Suppressor macrophage treated with lipopolysaccharide for 4 hours (primary cell): ENCODE data around the gene STK32C.

ENCODE experiments used
- DNase-seq: peaks from one replicate; pipeline ENCODE4 v3.0.0-alpha.2; 2020

STK32C gene

GRCh38 chr10:132194726-132195125 lies 113.0 kb downstream of the STK32C start:
- no peak for DNase-seq

GRCh38 chr10:132193907-132194552 lies 113.7 kb downstream of the STK32C start:
- no peak for DNase-seq

DNA sequence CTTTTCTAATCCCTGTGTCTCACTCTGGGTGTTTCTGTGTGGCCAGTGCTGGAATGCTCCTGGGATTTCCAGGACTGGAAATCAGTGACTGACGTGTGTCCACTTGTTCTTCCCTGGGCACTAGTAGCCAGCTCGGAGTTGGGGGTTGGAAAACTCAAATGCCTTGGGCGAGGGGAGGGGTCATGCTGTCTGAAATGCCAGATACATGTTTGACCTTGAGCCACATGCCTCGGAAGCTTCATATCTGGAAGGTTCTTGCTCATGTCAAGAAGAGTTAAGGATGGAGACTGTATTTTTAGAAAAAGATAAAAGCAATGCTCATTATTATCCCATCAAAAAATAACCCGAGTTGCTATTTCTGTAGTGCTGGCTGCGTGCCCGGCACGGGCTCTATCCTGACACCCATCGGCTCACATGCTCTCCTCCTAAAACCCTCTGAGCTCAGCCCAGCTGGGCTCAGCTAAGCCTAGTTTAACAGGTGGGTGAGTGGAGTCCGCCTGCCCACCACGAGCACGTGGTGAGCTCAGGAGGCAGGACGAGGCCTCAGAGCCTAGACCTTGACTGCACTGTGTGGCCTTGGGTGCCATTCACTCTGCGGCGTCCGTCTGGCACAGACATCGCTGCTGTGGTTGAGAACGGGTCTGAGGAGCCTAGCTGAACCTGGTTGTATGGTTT lies 114.6 kb downstream of the STK32C start:
- no peak for DNase-seq

DNA sequence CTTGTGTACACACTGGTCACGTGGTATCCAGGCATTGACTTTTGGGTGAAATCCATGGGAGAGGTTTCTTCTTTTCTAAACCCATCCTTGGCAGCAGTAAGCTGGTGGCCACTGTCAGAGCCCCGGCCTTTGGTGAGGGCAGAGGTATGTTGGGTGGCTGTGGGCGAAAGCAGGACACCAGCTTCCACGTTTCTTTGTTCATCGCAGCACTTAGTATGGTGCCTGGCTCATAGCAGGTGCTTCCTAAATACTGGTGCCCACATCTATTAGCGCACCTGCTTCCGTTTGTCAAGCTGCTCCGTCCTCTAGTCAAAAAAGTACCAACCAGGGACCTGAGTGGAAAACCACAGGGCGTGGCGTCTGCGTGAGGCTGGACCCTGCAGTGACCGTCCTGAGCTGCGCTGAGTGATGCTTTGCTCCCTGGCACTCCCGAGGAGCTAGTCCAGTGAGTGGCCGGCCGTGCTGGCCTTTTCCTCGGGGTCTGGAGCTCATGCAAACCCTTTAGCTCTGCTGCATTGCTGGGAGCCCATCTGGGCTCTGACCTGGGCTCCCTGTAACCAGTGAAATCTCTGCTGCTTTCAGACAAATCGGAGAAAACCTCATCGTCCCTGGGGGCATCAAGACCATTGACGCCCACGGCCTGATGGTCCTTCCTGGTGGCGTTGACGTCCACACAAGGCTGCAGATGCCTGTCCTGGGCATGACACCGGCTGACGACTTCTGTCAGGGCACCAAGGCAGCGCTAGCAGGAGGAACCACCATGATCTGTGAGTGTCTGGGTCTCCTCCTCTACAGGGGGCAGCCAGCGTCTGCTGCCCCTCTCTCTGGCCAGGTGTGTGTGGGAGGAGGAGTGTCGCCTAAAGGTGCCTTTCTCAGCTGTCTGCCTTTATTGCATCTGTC lies 115.4 kb downstream of the STK32C start:
- no peak for DNase-seq

- no peak for DNase-seq
Measured at GRCh38 chr10:132189810-132190422, 117.8 kb downstream of the STK32C start.

- DNase-seq = no peak
Measured at GRCh38 chr10:132189016-132189415, 118.7 kb downstream of the STK32C start.

DNA sequence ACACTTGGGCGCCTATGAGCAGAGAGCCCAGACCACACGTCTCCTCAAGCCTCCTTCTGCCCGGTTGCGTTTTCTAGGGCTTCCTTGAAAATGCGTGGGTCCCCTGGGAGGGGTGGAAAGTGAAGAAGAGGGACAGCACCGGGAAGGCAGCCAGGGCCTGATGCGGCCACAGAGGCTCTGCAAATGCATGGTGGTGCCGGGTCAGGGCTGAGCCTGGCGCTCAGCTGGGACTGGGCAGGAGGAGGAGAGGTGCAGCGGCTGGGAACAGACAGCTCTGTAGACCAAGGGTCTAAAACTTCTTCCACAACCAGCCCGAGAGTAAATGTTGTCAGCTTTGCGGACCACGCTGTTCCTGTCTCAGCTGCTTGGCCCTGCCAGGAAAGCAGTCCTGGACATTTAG lies 119.4 kb downstream of the STK32C start:
- no peak for DNase-seq

DNA sequence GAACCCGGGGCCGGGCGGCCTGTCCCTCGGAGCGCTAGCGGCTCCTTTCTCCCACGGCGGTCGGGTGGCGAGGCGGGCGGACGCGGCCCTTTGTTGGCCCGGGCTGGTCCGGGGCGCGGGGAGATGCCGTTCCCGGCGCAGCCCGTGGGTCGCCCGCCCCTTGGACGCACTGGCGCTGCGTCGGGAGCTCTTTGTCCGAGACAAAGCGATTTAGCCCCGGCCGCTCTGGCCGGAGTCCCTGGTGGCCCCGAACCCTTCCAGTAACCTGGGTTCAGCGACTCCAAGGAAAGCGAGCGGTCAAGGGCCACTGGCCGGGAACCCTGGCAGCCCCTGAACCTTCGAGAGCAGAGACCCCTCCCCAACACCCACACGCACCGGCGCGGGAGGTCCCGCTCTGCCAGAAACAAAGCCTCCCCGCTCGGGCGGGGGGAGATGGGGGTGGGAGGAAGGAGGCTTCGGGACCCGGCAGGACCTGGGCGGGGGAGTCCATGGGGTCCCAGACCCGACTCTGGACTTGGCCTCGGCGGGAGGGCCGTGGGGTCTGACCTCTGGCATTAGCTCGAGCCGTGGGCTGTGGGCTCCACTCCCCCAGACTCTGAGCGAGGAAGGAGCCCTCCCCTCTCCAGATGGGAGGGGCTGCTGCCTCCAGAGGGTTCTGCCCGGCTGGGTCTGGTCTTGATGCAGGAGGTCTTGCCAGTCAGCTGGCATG lies 120.2 kb downstream of the STK32C start:
- peak; percentile 17 for DNase-seq

- DNase-seq = peak; percentile 36
Measured at GRCh38 chr10:132186488-132187429, 121.0 kb downstream of the STK32C start, which contains the start of gene DPYSL4. Gene DPYSL4, plus strand, starts transcription at chr10:132186948. Its CDS starts 116 bp downstream, at chr10:132187064.

DNA sequence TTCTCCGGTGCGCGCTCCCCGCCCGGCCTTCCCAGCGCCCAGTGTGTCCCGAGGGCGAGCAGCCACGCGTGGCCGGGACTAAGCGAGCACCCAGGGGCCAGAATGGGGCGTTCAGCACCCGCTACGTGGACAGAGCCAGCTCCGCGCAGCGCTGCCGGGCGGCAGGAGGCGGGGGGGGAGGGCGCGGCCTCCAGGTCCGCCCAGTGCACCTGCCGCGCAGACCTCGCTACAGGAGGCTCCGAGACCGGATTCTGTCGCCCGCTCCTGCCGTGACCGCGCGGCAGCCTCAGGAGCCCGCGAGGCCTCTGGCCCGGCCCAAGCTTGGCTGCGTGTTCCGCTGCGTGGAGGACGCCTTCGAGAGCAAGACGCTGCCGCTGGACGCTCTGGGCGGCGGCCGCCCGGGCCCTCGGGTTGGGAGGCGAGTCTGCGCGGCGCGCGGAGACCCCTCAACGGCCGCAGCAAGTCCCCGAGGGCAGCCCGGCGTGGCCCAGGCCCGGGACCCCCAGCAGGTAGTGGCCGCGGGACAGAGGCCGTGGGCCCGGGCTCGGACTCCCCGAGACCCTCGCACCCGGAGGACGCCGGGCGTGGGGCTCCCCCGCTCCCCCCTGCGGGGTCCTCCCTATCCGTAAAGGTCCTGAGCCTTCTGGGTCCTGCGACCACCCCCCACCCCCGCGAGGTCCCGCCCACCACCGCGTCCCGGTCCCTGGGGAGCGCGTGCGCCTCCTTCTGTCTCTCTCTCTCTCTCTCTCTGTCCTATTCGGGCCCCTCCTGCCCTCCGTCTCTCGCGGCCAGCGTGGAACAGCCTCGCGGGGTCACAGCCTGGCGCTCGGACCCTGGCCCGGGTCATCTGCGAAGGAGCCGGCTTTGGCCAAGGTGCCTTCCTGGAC lies 121.9 kb downstream of the STK32C start:
- DNase-seq = peak; percentile 27

- DNase-seq = no peak
Measured at GRCh38 chr10:132184816-132185593, 122.7 kb downstream of the STK32C start.

DNA sequence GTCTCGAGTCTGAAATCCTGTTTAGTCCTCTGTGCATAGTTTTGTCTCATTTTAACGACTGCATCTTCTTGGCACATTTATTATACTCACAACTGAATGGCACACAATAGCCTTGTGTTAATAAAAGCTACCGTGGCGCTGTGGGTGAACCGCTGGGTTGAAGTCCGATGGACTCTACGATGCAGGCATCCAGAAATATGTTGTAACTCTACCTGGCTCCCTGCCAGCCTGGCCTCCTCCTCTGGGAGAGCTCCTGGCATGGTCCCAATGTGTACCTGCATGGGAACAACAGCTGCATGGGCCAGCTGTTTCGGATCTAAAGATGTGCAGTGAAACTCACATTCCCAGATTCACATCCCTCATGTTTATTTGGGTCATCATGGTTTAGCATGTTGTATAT lies 124.7 kb downstream of the STK32C start:
- no peak for DNase-seq

DNA sequence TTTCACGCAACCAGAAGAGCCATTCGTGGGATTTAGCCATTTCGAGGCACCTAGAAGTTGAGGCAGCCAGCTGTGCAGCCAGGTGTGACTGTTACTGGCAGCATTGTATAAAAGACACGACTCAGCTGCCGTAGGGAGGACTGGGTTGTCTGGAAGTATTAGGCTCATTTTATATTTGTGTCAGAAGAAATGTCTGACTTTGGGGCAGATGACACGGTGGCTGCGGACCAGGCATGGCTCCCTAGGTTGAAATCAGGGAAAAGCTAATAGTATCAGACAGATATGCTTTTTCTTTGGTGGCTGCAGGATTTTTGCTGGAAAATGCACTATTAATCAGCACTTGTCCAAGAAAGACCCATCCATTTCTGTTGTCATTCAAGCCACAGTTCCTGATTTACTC lies 125.2 kb downstream of the STK32C start:
- no peak for DNase-seq

GRCh38 chr10:132181691-132182425 lies 125.9 kb downstream of the STK32C start:
- DNase-seq = no peak

- DNase-seq = no peak
Measured at GRCh38 chr10:132180736-132181135, 127.0 kb downstream of the STK32C start.

GRCh38 chr10:132179551-132180392 lies 128.0 kb downstream of the STK32C start:
- DNase-seq = no peak

DNA sequence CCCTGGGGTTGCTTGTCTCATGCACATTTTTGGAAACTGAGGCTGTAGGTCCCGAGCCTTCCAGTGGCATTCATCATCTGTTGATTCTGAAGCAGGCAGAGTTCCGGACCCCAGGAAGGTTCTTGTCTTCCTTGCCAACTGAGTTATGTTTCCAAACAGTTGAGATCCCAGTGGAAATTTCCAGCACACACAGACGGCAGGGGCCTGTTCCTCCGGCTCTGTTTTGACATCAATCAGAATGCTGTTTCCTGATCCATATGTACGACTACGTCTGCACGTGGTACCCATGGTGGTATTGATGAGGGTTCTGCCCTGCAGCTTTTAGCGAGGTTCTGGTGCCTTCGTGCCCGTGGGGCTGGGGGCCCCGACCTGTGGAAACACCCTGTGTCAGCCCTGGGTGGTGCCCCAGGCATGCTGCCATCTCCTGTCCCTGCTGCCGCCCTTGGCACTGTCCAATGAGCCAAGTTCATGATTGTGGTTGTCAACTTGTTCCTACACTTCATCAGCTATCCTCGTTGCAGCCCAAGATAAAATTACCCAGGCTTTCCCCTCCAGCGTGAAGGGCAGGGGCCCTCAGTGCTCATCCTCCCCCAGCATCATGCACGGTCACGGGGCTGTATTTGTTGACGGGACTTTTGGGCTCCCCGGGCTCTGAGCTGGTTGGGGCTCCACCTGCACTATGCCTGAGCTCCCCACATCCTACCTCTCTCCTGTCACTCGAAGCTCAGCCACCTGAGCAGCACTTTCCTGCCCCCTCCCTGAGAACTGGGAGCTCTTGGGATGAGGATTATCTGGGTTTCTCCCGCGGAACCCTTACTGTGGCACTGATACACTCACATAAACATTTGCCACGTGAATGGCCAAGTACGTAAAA lies 128.8 kb downstream of the STK32C start:
- no peak for DNase-seq
